ENCODE measurements around the gene SLC2A9. TPM values are rescaled to one million over a fixed set of nuclear protein-coding genes. Genes with fewer than 3 reads are reported as not detected.
A peak's percentile ranks its signal among the peaks of the same experiment; 100 is the strongest.

SLC2A9 gene
- total and polyA plus RNA-seq, 2 of the 13 experiments (the other 11 are each of a cell fraction or from before 2014, with no cell fraction given) = 36.2 to 42.3 TPM

DNA sequence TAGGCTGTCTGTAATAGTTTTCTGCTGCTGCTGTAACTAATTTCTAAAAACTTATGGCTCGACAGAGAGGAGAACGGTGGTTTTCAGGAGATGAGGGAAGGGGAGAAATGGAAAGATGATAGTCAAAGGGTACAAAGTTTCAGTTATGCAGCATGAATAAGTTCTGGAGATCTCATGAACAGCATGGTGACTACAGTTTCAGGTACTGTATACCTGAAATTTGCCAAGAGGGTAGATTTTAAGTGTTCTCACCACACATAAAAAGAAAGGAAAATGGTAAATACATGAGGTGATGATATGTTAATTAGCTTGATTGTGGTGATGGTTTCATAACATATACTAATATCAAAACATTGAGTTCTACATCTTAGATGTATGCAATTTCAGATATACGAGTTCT is 205.0 kb downstream of the SLC2A9 start (continued):
- TF ChIP-seq XRCC5 (optimal IDR thresholded peaks at IDR 0.05; ENCODE audit: low read length) = no peak
- TF ChIP-seq HDAC1 (CRISPR knock-in tag; IDR thresholded peaks at IDR 0.05) = no peak

GRCh38 chr4:9812501-9813340 is 208.6 kb downstream of the SLC2A9 start:
- Histone ChIP-seq H3K4me2 (ENCODE audit: low read depth, low read length) (no peak overlapping the region), H3K4me3 (replicated peaks in 1 of 3; ENCODE audit: insufficient read depth in 1 of 3, low read depth in 2 of 3, low read length in 3 of 3) (no peak overlapping the region), H3K27ac (ENCODE audit: extremely low read length, insufficient read depth, low read length) (no peak overlapping the region), H3K79me2 (ENCODE audit: insufficient read depth, low read length) (no peaks in the 10 kb centered on the region), H3K9ac (ENCODE audit: insufficient read depth, low read depth, low read length) (no peak overlapping the region), H3K36me3 (replicated peaks in 1 of 2; ENCODE audit: control insufficient read depth in 1 of 2, insufficient read depth in 2 of 2, low read length in 2 of 2) (peaks cover 3 to 28% of the 10 kb centered on the region in 2 experiments; a peak in 3 of 5 replicates), H3K27me3 (ENCODE audit: control insufficient read depth in 1 of 2, insufficient read depth in 2 of 2, low read length in 2 of 2) (no peaks in the 10 kb centered on the region), H3K4me1 (ENCODE audit: insufficient read depth, low read length) (no peaks in the 10 kb centered on the region), H4K20me1 (ENCODE audit: insufficient read depth, low read length) (no peaks in the 10 kb centered on the region), H2AFZ (ENCODE audit: low read length) (no peak overlapping the region), H3K9me3 (ENCODE audit: low read length) (no peaks in the 10 kb centered on the region)
- ATAC-seq (no peak), FAIRE-seq (peak; percentile 28), DNase-seq (ENCODE audit: low spot score) (no peak)
- in situ Hi-C loops (cut with HindIII; ENCODE audit: extremely low pct_ligation_motif_present, low pct_unique_long_range_greater_than_20kb) (no loop called here), intact Hi-C loops (cut with micrococcal nuclease; ENCODE audit: unreplicated experiment) (no loop called here)
- 96% methylated on average over 4 of the region's 4 CpGs for WGBS (ENCODE audit: low lambda C conversion rate)
- BruUV-seq (replicated peaks) = no TSS peak
- CTCF ChIA-PET (ENCODE audit: low intra/inter-chr PET ratio, low total read pairs) = no interaction called here
- TF ChIP-seq RFXANK (CRISPR knock-in tag; IDR thresholded peaks at IDR 0.05) = no peak
- POLR2A ChIA-PET = no interaction called here

GRCh38 chr4:9811806-9812205 is 209.5 kb downstream of the SLC2A9 start:
- no TSS peak for BruUV-seq (replicated peaks)
- ChIA-PET CTCF (ENCODE audit: low intra/inter-chr PET ratio, low total read pairs) (no interaction called here), POLR2A (no interaction called here)
- Histone ChIP-seq H3K4me2 (ENCODE audit: low read depth, low read length) (no peak overlapping the region), H3K9me3 (ENCODE audit: low read length) (no peaks in the 10 kb centered on the region), H3K79me2 (ENCODE audit: insufficient read depth, low read length) (no peaks in the 10 kb centered on the region), H3K4me1 (ENCODE audit: insufficient read depth, low read length) (no peaks in the 10 kb centered on the region), H3K27ac (ENCODE audit: extremely low read length, insufficient read depth, low read length) (no peak overlapping the region), H4K20me1 (ENCODE audit: insufficient read depth, low read length) (no peaks in the 10 kb centered on the region), H3K4me3 (replicated peaks in 1 of 3; ENCODE audit: insufficient read depth in 1 of 3, low read depth in 2 of 3, low read length in 3 of 3) (no peak overlapping the region), H3K27me3 (ENCODE audit: control insufficient read depth in 1 of 2, insufficient read depth in 2 of 2, low read length in 2 of 2) (no peaks in the 10 kb centered on the region), H2AFZ (ENCODE audit: low read length) (no peak overlapping the region), H3K9ac (ENCODE audit: insufficient read depth, low read depth, low read length) (no peak overlapping the region), H3K36me3 (replicated peaks in 1 of 2; ENCODE audit: control insufficient read depth in 1 of 2, insufficient read depth in 2 of 2, low read length in 2 of 2) (peaks cover 1 to 31% of the 10 kb centered on the region in 2 experiments; a peak in 4 of 5 replicates)
- WGBS (ENCODE audit: low lambda C conversion rate) = 97% methylated on average over 3 of the region's 3 CpGs
- in situ Hi-C loops (cut with HindIII; ENCODE audit: extremely low pct_ligation_motif_present, low pct_unique_long_range_greater_than_20kb) (no loop called here), intact Hi-C loops (cut with micrococcal nuclease; ENCODE audit: unreplicated experiment) (no loop called here)
- ATAC-seq (no peak), DNase-seq (ENCODE audit: low spot score) (no peak), FAIRE-seq (no peak)
- TF ChIP-seq NFKBIZ (CRISPR knock-in tag; IDR thresholded peaks at IDR 0.05) (no peak), ZNF605 (CRISPR knock-in tag; IDR thresholded peaks at IDR 0.05) (no peak), ZFYVE20 (CRISPR knock-in tag; IDR thresholded peaks at IDR 0.05; ENCODE audit: borderline replicate concordance, low read depth) (no peak), ARNT (IDR thresholded peaks at IDR 0.05) (no peak), ZNF549 (CRISPR knock-in tag; IDR thresholded peaks at IDR 0.05) (no peak), SRSF4 (IDR thresholded peaks at IDR 0.05; ENCODE audit: low read depth, low read length, poor library complexity, severe bottlenecking) (no peak), TCF12 (IDR thresholded peaks at IDR 0.05) (no peak), TCF12 (CRISPR knock-in tag; IDR thresholded peaks at IDR 0.05) (no peak), IRX3 (CRISPR knock-in tag; IDR thresholded peaks at IDR 0.05; ENCODE audit: borderline replicate concordance, low read depth) (no peak), EED (CRISPR knock-in tag; IDR thresholded peaks at IDR 0.05) (no peak), TOE1 (CRISPR knock-in tag; IDR thresholded peaks at IDR 0.05) (no peak)
- TF ChIP-seq, protein P1, sequence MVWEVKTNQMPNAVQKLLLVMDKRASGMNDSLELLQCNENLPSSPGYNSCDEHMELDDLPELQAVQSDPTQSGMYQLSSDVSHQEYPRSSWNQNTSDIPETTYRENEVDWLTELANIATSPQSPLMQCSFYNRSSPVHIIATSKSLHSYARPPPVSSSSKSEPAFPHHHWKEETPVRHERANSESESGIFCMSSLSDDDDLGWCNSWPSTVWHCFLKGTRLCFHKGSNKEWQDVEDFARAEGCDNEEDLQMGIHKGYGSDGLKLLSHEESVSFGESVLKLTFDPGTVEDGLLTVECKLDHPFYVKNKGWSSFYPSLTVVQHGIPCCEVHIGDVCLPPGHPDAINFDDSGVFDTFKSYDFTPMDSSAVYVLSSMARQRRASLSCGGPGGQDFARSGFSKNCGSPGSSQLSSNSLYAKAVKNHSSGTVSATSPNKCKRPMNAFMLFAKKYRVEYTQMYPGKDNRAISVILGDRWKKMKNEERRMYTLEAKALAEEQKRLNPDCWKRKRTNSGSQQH (CRISPR knock-in tag; IDR thresholded peaks at IDR 0.05; ENCODE audit: low read depth) = no peak
- TF ChIP-seq, protein P2, sequence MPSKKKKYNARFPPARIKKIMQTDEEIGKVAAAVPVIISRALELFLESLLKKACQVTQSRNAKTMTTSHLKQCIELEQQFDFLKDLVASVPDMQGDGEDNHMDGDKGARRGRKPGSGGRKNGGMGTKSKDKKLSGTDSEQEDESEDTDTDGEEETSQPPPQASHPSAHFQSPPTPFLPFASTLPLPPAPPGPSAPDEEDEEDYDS (CRISPR knock-in tag; IDR thresholded peaks at IDR 0.05) = no peak

Measured in HepG2 (cell line).